ENCODE data around the gene RNF207.

DNA sequence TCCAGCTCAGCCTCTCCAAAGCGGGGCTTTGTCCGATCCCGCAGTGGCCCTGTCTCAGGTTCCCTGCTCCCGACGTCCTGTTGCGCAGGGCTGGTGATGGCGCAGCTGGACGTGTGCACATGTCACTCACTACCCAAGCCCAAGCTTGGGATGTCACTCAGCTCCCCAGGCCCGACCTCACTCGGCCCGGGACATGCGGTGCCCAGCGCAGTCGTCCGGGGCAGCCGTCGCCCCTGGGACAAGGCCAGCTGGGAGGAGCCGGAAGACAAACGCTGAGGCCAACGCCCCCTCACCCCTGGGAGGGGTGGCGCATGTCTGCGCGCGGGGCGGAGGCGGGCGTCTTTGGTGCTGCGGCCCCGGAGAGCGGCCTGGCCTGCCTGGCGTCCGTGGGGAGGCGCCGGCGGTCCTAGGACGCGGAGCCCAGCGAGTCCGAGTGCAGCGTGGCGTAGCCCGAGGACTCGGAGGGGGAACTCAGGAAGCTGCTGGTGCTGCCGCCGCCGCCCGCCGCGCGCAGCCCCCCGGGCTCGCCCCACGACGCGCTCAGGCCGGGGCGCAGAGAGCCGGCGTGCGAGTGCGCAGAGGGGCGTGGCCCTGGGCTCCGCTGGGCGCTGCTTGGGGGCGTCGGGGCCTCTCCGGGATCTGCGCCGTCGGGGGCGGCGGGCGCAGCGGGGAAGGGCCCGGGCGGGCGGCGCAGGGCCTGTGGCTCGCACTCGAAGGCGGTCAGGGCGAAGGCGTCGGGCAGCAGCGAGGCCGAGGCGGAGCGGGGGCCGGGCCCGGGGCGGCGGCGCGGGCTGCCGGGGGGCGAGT lies 43.2 kb downstream of the RNF207 start:
- TF ChIP-seq, protein P1, sequence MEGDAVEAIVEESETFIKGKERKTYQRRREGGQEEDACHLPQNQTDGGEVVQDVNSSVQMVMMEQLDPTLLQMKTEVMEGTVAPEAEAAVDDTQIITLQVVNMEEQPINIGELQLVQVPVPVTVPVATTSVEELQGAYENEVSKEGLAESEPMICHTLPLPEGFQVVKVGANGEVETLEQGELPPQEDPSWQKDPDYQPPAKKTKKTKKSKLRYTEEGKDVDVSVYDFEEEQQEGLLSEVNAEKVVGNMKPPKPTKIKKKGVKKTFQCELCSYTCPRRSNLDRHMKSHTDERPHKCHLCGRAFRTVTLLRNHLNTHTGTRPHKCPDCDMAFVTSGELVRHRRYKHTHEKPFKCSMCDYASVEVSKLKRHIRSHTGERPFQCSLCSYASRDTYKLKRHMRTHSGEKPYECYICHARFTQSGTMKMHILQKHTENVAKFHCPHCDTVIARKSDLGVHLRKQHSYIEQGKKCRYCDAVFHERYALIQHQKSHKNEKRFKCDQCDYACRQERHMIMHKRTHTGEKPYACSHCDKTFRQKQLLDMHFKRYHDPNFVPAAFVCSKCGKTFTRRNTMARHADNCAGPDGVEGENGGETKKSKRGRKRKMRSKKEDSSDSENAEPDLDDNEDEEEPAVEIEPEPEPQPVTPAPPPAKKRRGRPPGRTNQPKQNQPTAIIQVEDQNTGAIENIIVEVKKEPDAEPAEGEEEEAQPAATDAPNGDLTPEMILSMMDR (IDR thresholded peaks at IDR 0.05), result no peak; the same call in 1 of the 2 replicates
- no peak for TF ChIP-seq ZFX (IDR thresholded peaks at IDR 0.05; ENCODE audit: borderline replicate concordance)

All from 22Rv1 (cell line).